ENCODE data around the gene SRPX.

DNA sequence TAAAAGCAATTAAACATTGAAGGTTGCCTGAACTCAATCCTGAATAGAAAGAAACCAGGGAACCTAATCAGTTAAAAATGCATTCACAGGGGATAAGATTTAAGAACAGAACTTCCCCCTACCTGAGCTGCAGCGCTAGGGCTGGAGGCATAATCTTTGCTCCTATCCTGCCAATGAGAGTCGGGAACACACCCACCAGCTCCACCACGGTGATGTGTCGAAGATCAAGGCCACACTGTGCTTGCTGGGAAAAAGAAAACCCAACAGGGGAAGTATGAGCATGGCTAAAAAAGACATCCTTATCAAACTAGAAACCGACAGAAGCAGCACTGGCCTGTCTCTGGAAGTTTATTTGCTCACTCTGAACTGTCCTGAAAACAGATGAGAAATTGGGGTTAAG is 66.3 kb downstream of the SRPX start:
- TF ChIP-seq, protein P1, sequence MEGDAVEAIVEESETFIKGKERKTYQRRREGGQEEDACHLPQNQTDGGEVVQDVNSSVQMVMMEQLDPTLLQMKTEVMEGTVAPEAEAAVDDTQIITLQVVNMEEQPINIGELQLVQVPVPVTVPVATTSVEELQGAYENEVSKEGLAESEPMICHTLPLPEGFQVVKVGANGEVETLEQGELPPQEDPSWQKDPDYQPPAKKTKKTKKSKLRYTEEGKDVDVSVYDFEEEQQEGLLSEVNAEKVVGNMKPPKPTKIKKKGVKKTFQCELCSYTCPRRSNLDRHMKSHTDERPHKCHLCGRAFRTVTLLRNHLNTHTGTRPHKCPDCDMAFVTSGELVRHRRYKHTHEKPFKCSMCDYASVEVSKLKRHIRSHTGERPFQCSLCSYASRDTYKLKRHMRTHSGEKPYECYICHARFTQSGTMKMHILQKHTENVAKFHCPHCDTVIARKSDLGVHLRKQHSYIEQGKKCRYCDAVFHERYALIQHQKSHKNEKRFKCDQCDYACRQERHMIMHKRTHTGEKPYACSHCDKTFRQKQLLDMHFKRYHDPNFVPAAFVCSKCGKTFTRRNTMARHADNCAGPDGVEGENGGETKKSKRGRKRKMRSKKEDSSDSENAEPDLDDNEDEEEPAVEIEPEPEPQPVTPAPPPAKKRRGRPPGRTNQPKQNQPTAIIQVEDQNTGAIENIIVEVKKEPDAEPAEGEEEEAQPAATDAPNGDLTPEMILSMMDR (conservative IDR thresholded peaks at IDR 0.05; ENCODE audit: low read length) = no peak
- TF ChIP-seq EZH2phosphoT487 (IDR thresholded peaks at IDR 0.05; ENCODE audit: borderline replicate concordance, low read depth, low read length) = no peak
